Keratinocyte (primary cell): ENCODE results near the gene ETNK1. TPM values are rescaled to one million over a fixed set of nuclear protein-coding genes. Genes with fewer than 3 reads are reported as not detected.

Source experiments
- DNase-seq: peaks from one replicate; pipeline ENCODE4 v3.0.0-alpha.2; 2011; ENCODE audit warnings: low read depth, missing footprints, low spot score
- FAIRE-seq: peaks from 2 replicates; lab custom pipeline; 2011; peaks lifted over from hg19 to GRCh38; lab: Jason Lieb, UNC
- H2AFZ ChIP-seq: 2 replicates; pipeline ENCODE4 v1.6.0; 2012; ENCODE audit warnings: low read length, control low read depth, inconsistent platforms; ENCODE audit not compliant: control insufficient read depth
- H3K27ac ChIP-seq: 2 replicates; pipeline ENCODE4 v1.5.1; 2011; ENCODE audit warnings: low read length; ENCODE audit not compliant: control insufficient read depth, insufficient read depth
- H3K27me3 ChIP-seq: 3 replicates; pipeline ENCODE4 v1.6.0; 2011; ENCODE audit warnings: low read length; ENCODE audit not compliant: control insufficient read depth, insufficient read depth; ENCODE audit errors: extremely low read depth
- H3K36me3 ChIP-seq, 2 experiments: 2 replicates in 1 of 2; 3 replicates in 1 of 2; pipeline ENCODE4 v1.5.1; 2011; ENCODE audit warnings: low read length in 2 of 2, mild to moderate bottlenecking in 1 of 2; ENCODE audit not compliant: control insufficient read depth in 2 of 2, insufficient read depth in 2 of 2; ENCODE audit errors: extremely low read depth in 1 of 2
- H3K4me1 ChIP-seq: 3 replicates; pipeline ENCODE4 v1.5.1; 2011; ENCODE audit warnings: low read length; ENCODE audit not compliant: control insufficient read depth, insufficient read depth; ENCODE audit errors: extremely low read depth
- H3K4me2 ChIP-seq: 3 replicates; pipeline ENCODE4 v1.6.0; 2011; ENCODE audit warnings: low read depth, low read length; ENCODE audit not compliant: control insufficient read depth, insufficient read depth; ENCODE audit errors: extremely low read depth
- H3K4me3 ChIP-seq, 3 experiments: fragments of 200-600 bp in 1 of 3; sonication (generic) in 1 of 3; 2 replicates in 2 of 3; 3 replicates in 1 of 3; pipeline ENCODE4 v1.5.1; 2011 to 2016; ENCODE audit warnings: low read length in 3 of 3, mild to moderate bottlenecking in 3 of 3, control low read depth in 2 of 3, inconsistent platforms in 1 of 3, low read depth in 1 of 3, mixed read lengths in 1 of 3, mixed run types in 1 of 3, moderate library complexity in 1 of 3; ENCODE audit not compliant: control insufficient read depth in 2 of 3, insufficient read depth in 2 of 3; ENCODE audit errors: extremely low read depth in 1 of 3
- H3K79me2 ChIP-seq: 2 replicates; pipeline ENCODE4 v1.6.0; 2012; ENCODE audit warnings: low read length; ENCODE audit not compliant: control insufficient read depth, insufficient read depth
- H3K9ac ChIP-seq: 3 replicates; pipeline ENCODE4 v1.6.0; 2011; ENCODE audit warnings: low read length; ENCODE audit not compliant: control insufficient read depth, insufficient read depth; ENCODE audit errors: extremely low read depth
- H3K9me1 ChIP-seq: 3 replicates; pipeline ENCODE4 v1.6.0; 2011; ENCODE audit warnings: low read length; ENCODE audit not compliant: control insufficient read depth, insufficient read depth; ENCODE audit errors: extremely low read depth
- H3K9me3 ChIP-seq: 2 replicates; pipeline ENCODE4 v1.5.1; 2012; ENCODE audit warnings: low read depth, low read length; ENCODE audit not compliant: control insufficient read depth
- H4K20me1 ChIP-seq: 3 replicates; pipeline ENCODE4 v1.6.0; 2011; ENCODE audit warnings: low read length; ENCODE audit not compliant: control insufficient read depth, insufficient read depth; ENCODE audit errors: extremely low read depth
- CTCF ChIP-seq, 3 experiments: IDR thresholded peaks in 1 of 3; conservative IDR thresholded peaks in 1 of 3; optimal IDR thresholded peaks in 1 of 3; 2 replicates in 2 of 3; 3 replicates in 1 of 3; pipeline versions ENCODE3 to v1.5.1; 2011; ENCODE audit warnings: low read length in 3 of 3, mild to moderate bottlenecking in 3 of 3, moderate library complexity in 2 of 3, control low read depth in 1 of 3, inconsistent platforms in 1 of 3; ENCODE audit not compliant: insufficient read depth in 2 of 3; ENCODE audit errors: extremely low read depth in 1 of 3
- EZH2 ChIP-seq: IDR thresholded peaks from one replicate; pipeline ENCODE4 v1.6.1; 2012; ENCODE audit warnings: inconsistent platforms, mild to moderate bottlenecking, low read length, moderate library complexity
- dilution Hi-C: fragments of 300-500 bp; cut with MboI; formaldehyde crosslinking; loops from one replicate; pipeline ENCODE4 v1.7.0; 2020; ENCODE audit warnings: low sequenced_read_pairs; ENCODE audit not compliant: extremely low pct_ligation_motif_present
- polyA plus RNA-seq, 5 experiments: library from polyadenylated mRNA; depleted of rRNA in 3 of 5; stranded (reverse) in 3 of 5; stranded (forward) in 1 of 5; unstranded in 1 of 5; fragments of >200 nt; gene quantifications; 1 replicate in 1 of 5; 2 replicates in 3 of 5; 3 replicates in 1 of 5; pipeline versions ENCODE4 v1.2.1 to v1.2.3, GENCODE V29; 2011 to 2012; ENCODE audit warnings: missing spikeins in 2 of 5, low read depth in 1 of 5, low replicate concordance in 1 of 5

ETNK1 gene
- polyA plus RNA-seq, 1 donor (not counting 4 experiments of a cell fraction or from before 2014, with no cell fraction given), result 20.3 TPM

- Histone ChIP-seq H3K4me2 (no peak overlapping the region), H3K4me1 (no peaks in the 10 kb centered on the region), H3K4me3 (no peak overlapping the region), H3K9me1 (no peaks in the 10 kb centered on the region), H3K27me3 (no peaks in the 10 kb centered on the region), H3K9ac (no peak overlapping the region), H2AFZ (no peak overlapping the region), H3K79me2 (peaks cover 45% of the 10 kb centered on the region), H3K9me3 (no peaks in the 10 kb centered on the region), H3K36me3 (peaks cover 0 to 5% of the 10 kb centered on the region in 2 experiments), H4K20me1 (no peaks in the 10 kb centered on the region), H3K27ac (no peak overlapping the region)
- FAIRE-seq (no peak), DNase-seq (no peak)
- dilution Hi-C loops, result loop anchor here (25.0 kb wide), 1 partner anchor 154 kb away; no protein-coding TSS in a partner anchor
- no peak for TF ChIP-seq CTCF (optimal IDR thresholded peaks at IDR 0.05 in 1 of 3, IDR thresholded peaks at IDR 0.05 in 1 of 3, conservative IDR thresholded peaks at IDR 0.05 in 1 of 3; ENCODE audit: extremely low read depth in 1 of 3, insufficient read depth in 2 of 3, low read length in 3 of 3)
- no peak for TF ChIP-seq EZH2
These were observed 16.5 kb downstream of the ETNK1 start for GRCh38 chr12:22641353-22642053.

- FAIRE-seq, result no peak
- dilution Hi-C loops, result loop anchor here (25.0 kb wide), 1 partner anchor 161 kb away; no protein-coding TSS in a partner anchor
- H3K36me3 ChIP-seq, result peaks cover 0 to 1% of the 10 kb centered on the region in 2 experiments
- H3K4me2 ChIP-seq, result no peak overlapping the region
- DNase-seq, result no peak
- H3K9ac ChIP-seq, result no peak overlapping the region
- TF ChIP-seq CTCF (optimal IDR thresholded peaks at IDR 0.05 in 1 of 3, IDR thresholded peaks at IDR 0.05 in 1 of 3, conservative IDR thresholded peaks at IDR 0.05 in 1 of 3; ENCODE audit: extremely low read depth in 1 of 3, insufficient read depth in 2 of 3, low read length in 3 of 3) (no peak), EZH2 (no peak)
- H4K20me1 ChIP-seq, result no peaks in the 10 kb centered on the region
- no peaks in the 10 kb centered on the region for H3K9me3 ChIP-seq
- peaks cover 23% of the 10 kb centered on the region for H3K79me2 ChIP-seq
- no peak overlapping the region for H3K27ac ChIP-seq
- H3K27me3 ChIP-seq, result no peaks in the 10 kb centered on the region
- H3K9me1 ChIP-seq, result no peaks in the 10 kb centered on the region
- H3K4me3 ChIP-seq, result no peak overlapping the region
- H3K4me1 ChIP-seq, result peaks cover 6% of the 10 kb centered on the region
- no peak overlapping the region for H2AFZ ChIP-seq
These were observed 23.7 kb downstream of the ETNK1 start for GRCh38 chr12:22648668-22649067.
